GM12892 (cell line): ENCODE results near the gene SPATA13.

Experiments used
- POLR2A ChIP-seq: IDR thresholded peaks from 2 replicates; pipeline ENCODE4 v1.6.1; 2011; ENCODE audit warnings: low read depth, low read length, control low read depth
- POLR2AphosphoS5 ChIP-seq: IDR thresholded peaks from 2 replicates; pipeline ENCODE4 v1.6.1; 2011; ENCODE audit warnings: low read depth, low read length, control low read depth

GRCh38 chr13:24133021-24133795 lies 27.3 kb upstream of the SPATA13 start:
- TF ChIP-seq POLR2A: no peak
- TF ChIP-seq POLR2AphosphoS5: no peak
